ENCODE data around the gene SLC8A3. TPM values are rescaled to one million over a fixed set of nuclear protein-coding genes. Genes with fewer than 3 reads are reported as not detected.

SLC8A3 gene
- total and polyA plus RNA-seq, 9 of the 15 experiments (the other 6 are each of a cell fraction or from before 2014, with no cell fraction given), result not detected

- TF ChIP-seq RUNX1 (IDR thresholded peaks at IDR 0.05; ENCODE audit: low read depth), result no peak
- TF ChIP-seq TCF7 (IDR thresholded peaks at IDR 0.05; ENCODE audit: borderline replicate concordance), result no peak
- no peak for TF ChIP-seq TCF3 (CRISPR knock-in tag; IDR thresholded peaks at IDR 0.05)
- no peak for TF ChIP-seq ZBTB43 (CRISPR knock-in tag; IDR thresholded peaks at IDR 0.05)
- no peak for TF ChIP-seq FOXK2 (conservative IDR thresholded peaks at IDR 0.05 in 1 of 2, IDR thresholded peaks at IDR 0.05 in 1 of 2; ENCODE audit: low read depth in 2 of 2)
- 0 out of 2 replicates have a peak, but pooled peaks have one; percentile 37 for TF ChIP-seq IRF9 (tag; IDR thresholded peaks at IDR 0.05)
- TF ChIP-seq DEAF1 (CRISPR knock-in tag; IDR thresholded peaks at IDR 0.05), result peak; percentile 43; the same call in 1 of the 2 replicates
- no peak for TF ChIP-seq ZNF699 (CRISPR knock-in tag; IDR thresholded peaks at IDR 0.05; ENCODE audit: insufficient replicate concordance)
- TF ChIP-seq RBFOX2 (IDR thresholded peaks at IDR 0.05; ENCODE audit: low read depth, low read length), result no peak
- TF ChIP-seq RAD51 (IDR thresholded peaks at IDR 0.05; ENCODE audit: borderline replicate concordance, low read depth), result no peak
- TF ChIP-seq CTCF (IDR thresholded peaks at IDR 0.05 in 2 of 3, conservative IDR thresholded peaks at IDR 0.05 in 1 of 3; ENCODE audit: insufficient read depth in 2 of 3, low read depth in 1 of 3, low read length in 3 of 3), result peak; percentile 64 to 76 (median 69)
- TF ChIP-seq CREB1 (IDR thresholded peaks at IDR 0.05), result no peak
- TF ChIP-seq CREB1 (CRISPR knock-in tag; IDR thresholded peaks at IDR 0.05), result no peak
- TF ChIP-seq CAMTA2 (CRISPR knock-in tag; conservative IDR thresholded peaks at IDR 0.05), result no peak
- TF ChIP-seq NFIX (CRISPR knock-in tag; IDR thresholded peaks at IDR 0.05; ENCODE audit: low read depth), result no peak
- no peak for TF ChIP-seq ZNF280B (CRISPR knock-in tag; IDR thresholded peaks at IDR 0.05)
- no peak for TF ChIP-seq HDAC6 (IDR thresholded peaks at IDR 0.05; ENCODE audit: low read depth, low read length)
Observed at GRCh38 chr14:70073924-70074566, 114.7 kb downstream of the SLC8A3 start (continued).
